ENCODE data around the gene SIRT3. TPM values are rescaled to one million over a fixed set of nuclear protein-coding genes. Genes with fewer than 3 reads are reported as not detected.

The SIRT3 gene
- total and polyA plus RNA-seq, 3 experiments from 2014 or later = 12.2 to 14.8 (median 13.6) TPM

DNA sequence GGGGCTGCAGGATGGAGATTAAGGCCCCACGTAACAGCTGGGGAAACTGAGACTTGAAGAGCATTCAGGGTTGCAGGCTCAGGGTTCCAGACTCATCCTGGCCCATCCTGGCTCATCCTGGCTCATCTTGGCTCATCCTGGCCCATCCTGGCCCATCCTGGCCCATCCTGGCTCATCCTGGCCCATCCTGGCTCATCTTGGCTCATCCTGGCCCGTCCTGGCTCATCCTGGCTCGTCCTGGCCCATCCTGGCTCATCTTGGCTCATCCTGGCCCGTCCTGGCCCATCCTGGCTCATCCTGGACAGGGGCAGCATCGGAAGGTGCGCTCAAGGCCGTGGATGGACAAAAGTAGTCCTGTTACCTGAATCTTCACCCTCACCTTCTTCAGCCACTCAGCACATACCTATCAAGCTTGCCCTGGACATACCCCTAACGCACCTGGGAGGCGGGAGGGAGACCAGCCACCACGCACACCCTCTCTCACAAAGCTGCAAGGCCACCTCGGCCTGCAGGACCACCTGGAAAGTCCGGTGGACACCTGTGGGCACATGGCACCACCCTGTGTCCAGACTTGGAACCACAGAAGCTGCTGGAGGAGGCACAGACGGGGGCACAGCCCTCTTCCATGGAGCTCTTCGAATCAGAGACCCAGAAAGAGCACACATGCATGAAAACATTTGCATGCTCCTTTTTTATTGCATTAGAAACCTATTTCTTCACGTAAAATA lies 21.8 kb upstream of the SIRT3 start:
- peaks cover 5% of the 10 kb centered on the region for H3K36me3 ChIP-seq (ENCODE audit: insufficient read depth, low read length)
- DNase-seq = no peak
- no peaks in the 10 kb centered on the region for H3K4me1 Mint-ChIP-seq
- H3K27ac Mint-ChIP-seq = peak overlapping the region in 2 of 8 donors; percentile 22 to 43
- no peaks in the 10 kb centered on the region for H3K9me3 ChIP-seq (ENCODE audit: low read length)
- peak overlapping the region in 1 of 7 donors; percentile 56 for H3K4me3 Mint-ChIP-seq
- no peaks in the 10 kb centered on the region for H3K4me1 ChIP-seq (ENCODE audit: insufficient read depth, low read length)
- H3K27ac ChIP-seq (ENCODE audit: low read depth, low read length) = no peak overlapping the region
- no peaks in the 10 kb centered on the region for H3K9me3 Mint-ChIP-seq
- ChIA-PET POLR2A (no interaction called here), CTCF (interaction anchor here (0.5 to 1.1 kb wide), 2 partner anchors 31 to 261 kb away, joined by 3 to 4 read pairs; no protein-coding TSS in a partner anchor)
- no peak overlapping the region for H3K4me3 ChIP-seq (ENCODE audit: low read length)
- no peaks in the 10 kb centered on the region for H3K27me3 Mint-ChIP-seq
- peaks cover 0 to 11% (median 0%) of the 10 kb centered on the region in 3 donors for H3K36me3 Mint-ChIP-seq
- H3K27me3 ChIP-seq (ENCODE audit: insufficient read depth, low read length, poor library complexity, severe bottlenecking) = no peaks in the 10 kb centered on the region

DNA sequence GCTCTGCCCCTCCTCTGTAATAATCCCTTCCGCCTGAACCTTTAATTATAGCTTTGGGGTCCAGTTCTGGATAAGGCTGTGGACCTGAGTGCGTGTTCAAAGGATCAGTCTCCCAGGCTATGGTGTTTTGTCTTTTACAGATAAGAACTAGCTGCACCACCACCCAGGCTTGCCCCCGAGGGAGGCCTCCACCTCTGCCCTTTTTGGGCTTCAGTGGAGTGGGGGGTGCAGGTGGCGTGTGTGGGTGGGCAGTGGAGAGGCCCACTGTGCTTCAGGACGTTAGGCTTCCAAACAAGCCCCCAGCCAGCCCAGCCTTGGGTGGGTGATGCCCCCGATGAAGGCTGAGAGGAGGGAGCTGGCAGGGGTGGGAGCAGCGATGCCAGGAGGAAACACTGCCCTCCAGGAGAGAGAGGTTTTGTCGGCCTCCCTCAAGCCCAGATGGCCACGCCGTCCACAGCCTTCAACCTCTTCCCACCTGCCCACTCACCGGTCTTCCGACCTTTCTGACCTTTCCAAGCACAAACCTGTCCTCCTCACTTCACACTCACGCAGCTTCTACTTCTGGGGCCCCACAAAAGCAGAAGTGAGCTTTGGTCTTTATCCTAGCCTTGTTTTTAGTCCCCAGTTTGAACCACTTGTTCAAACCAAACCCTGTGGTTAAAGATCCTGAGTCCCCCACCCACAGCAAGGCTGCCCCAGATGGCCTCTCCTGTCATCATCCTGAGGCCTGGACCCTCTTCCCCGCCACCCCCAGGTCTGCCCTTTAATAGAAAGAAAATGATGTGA lies 21.0 kb upstream of the SIRT3 start:
- DNase-seq = no peak
- no peak overlapping the region for H3K27ac Mint-ChIP-seq

DNA sequence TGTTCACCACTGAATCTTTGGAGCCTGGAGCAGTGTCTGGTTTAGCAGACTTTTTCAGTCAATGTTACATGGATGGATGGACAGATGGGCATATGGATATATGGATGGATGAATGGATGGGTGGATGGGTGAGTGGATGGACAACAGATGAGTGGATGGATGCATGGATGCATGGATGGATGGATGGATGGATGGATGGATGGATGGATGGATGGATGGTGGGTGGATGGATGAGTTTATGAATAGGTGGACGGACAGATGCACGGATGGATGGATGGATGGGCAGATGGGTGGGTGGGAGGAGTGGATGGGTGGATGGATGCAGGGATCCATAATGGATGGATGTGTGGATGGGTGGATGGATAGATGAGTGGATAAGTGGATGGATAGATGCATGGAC lies 19.7 kb upstream of the SIRT3 start:
- Histone ChIP-seq H3K4me1 (ENCODE audit: insufficient read depth, low read length) (peaks cover 4% of the 10 kb centered on the region), H3K9me3 (ENCODE audit: low read length) (no peaks in the 10 kb centered on the region), H3K36me3 (ENCODE audit: insufficient read depth, low read length) (peaks cover 17% of the 10 kb centered on the region), H3K27ac (ENCODE audit: low read depth, low read length) (no peak overlapping the region), H3K4me3 (ENCODE audit: low read length) (no peak overlapping the region), H3K27me3 (ENCODE audit: insufficient read depth, low read length, poor library complexity, severe bottlenecking) (no peaks in the 10 kb centered on the region)
- Mint-ChIP-seq H3K27ac (peak overlapping the region in 1 of 8 donors; percentile 17), H3K4me1 (peaks cover 4 to 6% (median 5%) of the 10 kb centered on the region in 3 donors), H3K27me3 (no peaks in the 10 kb centered on the region), H3K9me3 (no peaks in the 10 kb centered on the region), H3K36me3 (peaks cover 2 to 31% (median 9%) of the 10 kb centered on the region in 3 donors), H3K4me3 (no peak overlapping the region)
- DNase-seq = no peak
- ChIA-PET CTCF (interaction anchor here (1.2 to 2.2 kb wide), 2 partner anchors 25 to 108 kb away, joined by 4 to 7 read pairs; no protein-coding TSS in a partner anchor), POLR2A (no interaction called here)

More for the DNA sequence above, 21.0 kb upstream of the SIRT3 start:
- H3K4me1 Mint-ChIP-seq = no peaks in the 10 kb centered on the region
- H3K9me3 Mint-ChIP-seq = no peaks in the 10 kb centered on the region
- ChIA-PET CTCF (no interaction called here), POLR2A (no interaction called here)
- no peaks in the 10 kb centered on the region for H3K27me3 Mint-ChIP-seq
- H3K4me3 Mint-ChIP-seq = no peak overlapping the region
- no peaks in the 10 kb centered on the region for H3K9me3 ChIP-seq (ENCODE audit: low read length)
- H3K4me1 ChIP-seq (ENCODE audit: insufficient read depth, low read length) = no peaks in the 10 kb centered on the region
- peaks cover 0 to 19% (median 3%) of the 10 kb centered on the region in 3 donors for H3K36me3 Mint-ChIP-seq
- no peaks in the 10 kb centered on the region for H3K27me3 ChIP-seq (ENCODE audit: insufficient read depth, low read length, poor library complexity, severe bottlenecking)
- H3K4me3 ChIP-seq (ENCODE audit: low read length) = no peak overlapping the region
- H3K27ac ChIP-seq (ENCODE audit: low read depth, low read length) = no peak overlapping the region
- H3K36me3 ChIP-seq (ENCODE audit: insufficient read depth, low read length) = peaks cover 6% of the 10 kb centered on the region

DNA sequence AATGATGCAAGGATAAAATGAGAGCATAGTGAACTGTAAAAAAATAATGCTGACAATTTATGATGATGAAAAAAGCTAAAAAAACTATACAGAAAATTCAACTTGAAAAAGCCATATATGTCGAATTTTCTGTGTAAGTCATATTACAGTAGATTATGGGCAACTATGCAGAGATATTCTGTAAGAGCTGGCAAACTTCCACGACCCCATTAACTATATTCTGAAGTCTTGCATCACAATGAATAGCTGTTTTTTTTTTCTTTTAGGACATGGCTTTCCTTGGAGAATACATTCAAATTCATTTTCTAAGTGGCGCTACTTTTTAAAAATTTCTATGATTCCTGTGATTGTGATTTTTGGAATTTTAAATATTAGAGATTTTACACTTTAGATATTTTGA lies 19.0 kb upstream of the SIRT3 start:
- Histone ChIP-seq H3K36me3 (ENCODE audit: insufficient read depth, low read length) (peaks cover 20% of the 10 kb centered on the region), H3K27me3 (ENCODE audit: insufficient read depth, low read length, poor library complexity, severe bottlenecking) (no peaks in the 10 kb centered on the region), H3K4me3 (ENCODE audit: low read length) (no peak overlapping the region), H3K9me3 (ENCODE audit: low read length) (no peaks in the 10 kb centered on the region), H3K27ac (ENCODE audit: low read depth, low read length) (no peak overlapping the region), H3K4me1 (ENCODE audit: insufficient read depth, low read length) (peaks cover 5% of the 10 kb centered on the region)
- POLR2A ChIA-PET = no interaction called here
- Mint-ChIP-seq H3K27ac (no peak overlapping the region), H3K27me3 (no peaks in the 10 kb centered on the region), H3K4me3 (no peak overlapping the region), H3K4me1 (peaks cover 7 to 11% (median 7%) of the 10 kb centered on the region in 3 donors), H3K9me3 (no peaks in the 10 kb centered on the region), H3K36me3 (peaks cover 6 to 36% (median 9%) of the 10 kb centered on the region in 3 donors)
- DNase-seq = no peak
- CTCF ChIA-PET = interaction anchor here (0.8 to 2.2 kb wide), 3 partner anchors 25 to 109 kb away, joined by 3 to 7 read pairs (median 4); no protein-coding TSS in a partner anchor

DNA sequence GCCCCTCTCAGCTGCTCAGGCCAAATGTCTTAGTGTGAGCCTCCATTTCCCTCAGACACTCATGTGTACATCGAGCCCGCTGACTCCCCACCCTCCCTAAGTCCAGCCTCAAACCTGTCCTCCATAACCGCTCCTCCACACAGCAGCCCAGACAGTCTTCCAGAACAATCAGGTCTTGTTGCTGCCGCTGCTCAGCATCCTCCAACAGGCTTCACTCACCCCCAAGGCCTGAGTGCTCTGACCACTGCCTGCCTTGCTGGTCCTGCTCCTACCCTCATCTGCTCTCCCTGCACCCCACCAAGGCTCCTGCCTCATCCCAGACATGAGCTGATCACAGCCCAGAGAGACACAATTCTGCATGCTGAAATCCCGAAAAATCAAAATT lies 17.7 kb upstream of the SIRT3 start:
- H3K9me3 Mint-ChIP-seq = no peaks in the 10 kb centered on the region
- ChIA-PET POLR2A (no interaction called here), CTCF (interaction anchor here (0.8 to 5.5 kb wide), 4 partner anchors 27 to 196 kb away, joined by 3 to 39 read pairs (median 5); partner anchors contain the start of gene PTDSS2)
- Histone ChIP-seq H3K36me3 (ENCODE audit: insufficient read depth, low read length) (peaks cover 28% of the 10 kb centered on the region), H3K4me1 (ENCODE audit: insufficient read depth, low read length) (peaks cover 5% of the 10 kb centered on the region), H3K27me3 (ENCODE audit: insufficient read depth, low read length, poor library complexity, severe bottlenecking) (no peaks in the 10 kb centered on the region), H3K27ac (ENCODE audit: low read depth, low read length) (no peak overlapping the region), H3K4me3 (ENCODE audit: low read length) (no peak overlapping the region), H3K9me3 (ENCODE audit: low read length) (no peaks in the 10 kb centered on the region)
- peaks cover 11 to 46% (median 11%) of the 10 kb centered on the region in 3 donors for H3K36me3 Mint-ChIP-seq
- H3K4me3 Mint-ChIP-seq = no peak overlapping the region
- H3K27ac Mint-ChIP-seq = peak overlapping the region in 1 of 8 donors; percentile 52
- no peaks in the 10 kb centered on the region for H3K27me3 Mint-ChIP-seq
- DNase-seq = no peak
- H3K4me1 Mint-ChIP-seq = peaks cover 7 to 11% (median 7%) of the 10 kb centered on the region in 3 donors

DNA sequence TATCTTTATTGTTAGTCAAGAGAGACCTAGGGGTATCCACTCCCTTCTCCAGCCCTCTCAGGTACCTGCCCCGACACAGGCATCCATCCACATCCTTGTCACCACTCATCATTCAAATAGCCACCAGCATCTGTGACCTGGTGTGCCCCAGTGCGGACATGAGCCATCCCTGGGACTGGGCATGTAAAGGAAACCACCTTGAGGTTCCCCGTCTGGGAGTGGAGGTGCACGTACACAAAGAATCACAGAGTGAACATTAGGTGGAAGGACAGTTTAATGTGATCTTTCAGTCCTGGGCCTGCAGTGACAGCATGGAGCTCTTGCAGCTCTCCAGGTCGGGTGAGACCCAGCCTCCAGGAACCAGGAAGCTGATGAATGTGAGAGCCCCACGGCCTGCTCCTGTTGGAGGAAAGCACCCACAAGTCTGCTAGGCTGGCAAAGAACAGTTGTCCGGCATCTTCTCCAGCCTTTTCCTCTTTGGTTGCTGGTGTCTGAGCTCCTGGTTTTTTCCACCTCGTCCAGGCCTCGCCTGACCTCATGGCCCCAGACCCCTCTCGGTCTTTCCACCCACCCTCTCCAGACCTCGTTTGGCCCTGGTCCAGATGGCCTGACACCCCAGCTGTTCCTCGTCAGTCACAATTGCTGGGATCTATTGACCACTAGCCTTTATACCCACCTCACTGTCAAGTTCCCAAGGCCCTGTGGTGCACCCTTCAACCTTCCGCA lies 17.2 kb upstream of the SIRT3 start:
- Histone ChIP-seq H3K27me3 (ENCODE audit: insufficient read depth, low read length, poor library complexity, severe bottlenecking) (no peaks in the 10 kb centered on the region), H3K4me1 (ENCODE audit: insufficient read depth, low read length) (peaks cover 5% of the 10 kb centered on the region), H3K9me3 (ENCODE audit: low read length) (no peaks in the 10 kb centered on the region), H3K27ac (ENCODE audit: low read depth, low read length) (no peak overlapping the region), H3K36me3 (ENCODE audit: insufficient read depth, low read length) (peaks cover 34% of the 10 kb centered on the region), H3K4me3 (ENCODE audit: low read length) (no peak overlapping the region)
- ChIA-PET POLR2A (no interaction called here), CTCF (interaction anchor here (0.8 to 5.5 kb wide), 8 partner anchors 8 to 196 kb away, joined by 3 to 39 read pairs (median 10); partner anchors contain the start of genes PGGHG and PTDSS2)
- DNase-seq = no peak
- Mint-ChIP-seq H3K4me3 (no peak overlapping the region), H3K27me3 (no peaks in the 10 kb centered on the region), H3K4me1 (peaks cover 7 to 11% (median 7%) of the 10 kb centered on the region in 3 donors), H3K9me3 (no peaks in the 10 kb centered on the region), H3K27ac (peak overlapping the region in 1 of 8 donors; percentile 68), H3K36me3 (peaks cover 11 to 51% (median 13%) of the 10 kb centered on the region in 3 donors)

DNA sequence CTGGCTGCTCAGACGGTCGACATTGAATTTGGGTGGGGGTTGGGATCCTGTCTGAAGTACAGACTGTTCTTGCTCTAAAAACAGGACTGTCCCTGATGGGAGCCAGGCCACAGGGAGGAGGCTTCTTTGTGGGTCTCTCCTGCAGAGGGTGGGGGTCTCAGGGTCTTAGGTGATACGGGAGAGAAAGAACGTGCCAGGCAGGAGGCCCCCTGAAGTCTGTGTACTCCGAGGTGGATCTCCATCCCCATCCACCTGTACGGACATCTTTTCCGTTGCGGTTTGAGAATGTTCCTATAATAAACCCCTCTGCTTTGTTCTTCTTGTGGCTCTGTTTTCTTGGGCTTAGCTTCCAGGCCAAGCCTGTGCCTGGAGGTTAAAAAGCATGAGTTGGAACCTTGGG lies 16.5 kb upstream of the SIRT3 start:
- Mint-ChIP-seq H3K36me3 (peaks cover 11 to 58% (median 13%) of the 10 kb centered on the region in 3 donors), H3K27me3 (no peaks in the 10 kb centered on the region), H3K4me3 (no peak overlapping the region), H3K27ac (no peak overlapping the region), H3K4me1 (peaks cover 7 to 11% (median 7%) of the 10 kb centered on the region in 3 donors), H3K9me3 (no peaks in the 10 kb centered on the region)
- POLR2A ChIA-PET = no interaction called here
- Histone ChIP-seq H3K27ac (ENCODE audit: low read depth, low read length) (no peak overlapping the region), H3K27me3 (ENCODE audit: insufficient read depth, low read length, poor library complexity, severe bottlenecking) (no peaks in the 10 kb centered on the region), H3K36me3 (ENCODE audit: insufficient read depth, low read length) (peaks cover 39% of the 10 kb centered on the region), H3K4me1 (ENCODE audit: insufficient read depth, low read length) (peaks cover 5% of the 10 kb centered on the region), H3K9me3 (ENCODE audit: low read length) (no peaks in the 10 kb centered on the region), H3K4me3 (ENCODE audit: low read length) (no peak overlapping the region)
- CTCF ChIA-PET = interaction anchor here (0.8 to 5.5 kb wide), 11 partner anchors 9 to 197 kb away, joined by 3 to 58 read pairs (median 24); partner anchors contain the start of genes IFITM2, NLRP6, PGGHG and PTDSS2
- no peak for DNase-seq

All from CD8-positive, alpha-beta memory T cell (primary cell).